Measurements from ENCODE around the gene LHFPL6.
A peak's percentile ranks its signal among the peaks of the same experiment; 100 is the strongest.

The LHFPL6 gene

GRCh38 chr13:39590466-39591036 is 12.4 kb downstream of the LHFPL6 start:
- DNase-seq (ENCODE audit: low spot score) = no peak

- no peak for DNase-seq (ENCODE audit: low spot score)
Observed at GRCh38 chr13:39588384-39588783, 14.6 kb downstream of the LHFPL6 start.

- no peak for DNase-seq (ENCODE audit: low spot score)
Observed at GRCh38 chr13:39587939-39588338, 15.1 kb downstream of the LHFPL6 start.

GRCh38 chr13:39586958-39587605 is 15.9 kb downstream of the LHFPL6 start:
- no peak for DNase-seq (ENCODE audit: low spot score)

- DNase-seq (ENCODE audit: low spot score) = no peak
Observed at GRCh38 chr13:39586151-39586550, 16.8 kb downstream of the LHFPL6 start.

GRCh38 chr13:39585219-39585618 is 17.8 kb downstream of the LHFPL6 start:
- DNase-seq (ENCODE audit: low spot score) = no peak

- no peak for DNase-seq (ENCODE audit: low spot score)
Observed at GRCh38 chr13:39580881-39581575, 22.0 kb downstream of the LHFPL6 start.

GRCh38 chr13:39578821-39579291 is 24.1 kb downstream of the LHFPL6 start:
- DNase-seq (ENCODE audit: low spot score) = no peak

- DNase-seq (ENCODE audit: low spot score) = no peak
Observed at GRCh38 chr13:39577838-39578491, 25.0 kb downstream of the LHFPL6 start.

GRCh38 chr13:39577203-39577602 is 25.8 kb downstream of the LHFPL6 start:
- no peak for DNase-seq (ENCODE audit: low spot score)

- DNase-seq (ENCODE audit: low spot score) = no peak
Observed at GRCh38 chr13:39575641-39576238, 27.3 kb downstream of the LHFPL6 start.

- DNase-seq (ENCODE audit: low spot score) = no peak
Observed at GRCh38 chr13:39571502-39572092, 31.4 kb downstream of the LHFPL6 start.

- DNase-seq (ENCODE audit: low spot score) = no peak
Observed at GRCh38 chr13:39567569-39567968, 35.4 kb downstream of the LHFPL6 start.

GRCh38 chr13:39566216-39566869 is 36.6 kb downstream of the LHFPL6 start:
- no peak for DNase-seq (ENCODE audit: low spot score)

- DNase-seq (ENCODE audit: low spot score) = peak; percentile 54
Observed at GRCh38 chr13:39565036-39565949, 37.7 kb downstream of the LHFPL6 start.

- DNase-seq (ENCODE audit: low spot score) = no peak
Observed at GRCh38 chr13:39563470-39563735, 39.6 kb downstream of the LHFPL6 start.

- DNase-seq (ENCODE audit: low spot score) = no peak
Observed at GRCh38 chr13:39561971-39562370, 41.0 kb downstream of the LHFPL6 start.

GRCh38 chr13:39559847-39560246 is 43.1 kb downstream of the LHFPL6 start:
- DNase-seq (ENCODE audit: low spot score) = no peak

- DNase-seq (ENCODE audit: low spot score) = no peak
Observed at GRCh38 chr13:39557285-39557955, 45.6 kb downstream of the LHFPL6 start.

GRCh38 chr13:39556866-39557265 is 46.1 kb downstream of the LHFPL6 start:
- no peak for DNase-seq (ENCODE audit: low spot score)
